ENCODE data around the gene CDK6.

The CDK6 gene

GRCh38 chr7:92824901-92825480 is 11.4 kb downstream of the CDK6 start:
- no peak for DNase-seq

GRCh38 chr7:92824450-92824849 is 11.9 kb downstream of the CDK6 start:
- DNase-seq, result no peak

- no peak for DNase-seq
Measured at GRCh38 chr7:92823042-92823441, 13.3 kb downstream of the CDK6 start.

- DNase-seq, result no peak
Measured at GRCh38 chr7:92820191-92820590, 16.2 kb downstream of the CDK6 start.

GRCh38 chr7:92817398-92817797 is 19.0 kb downstream of the CDK6 start:
- DNase-seq, result no peak

GRCh38 chr7:92815412-92815811 is 21.0 kb downstream of the CDK6 start:
- no peak for DNase-seq

GRCh38 chr7:92813390-92814024 is 22.9 kb downstream of the CDK6 start:
- no peak for DNase-seq

GRCh38 chr7:92811158-92811557 is 25.2 kb downstream of the CDK6 start:
- DNase-seq, result no peak

GRCh38 chr7:92809760-92810573 is 26.4 kb downstream of the CDK6 start:
- peak; percentile 47 to 59 for DNase-seq

- DNase-seq, result no peak
Measured at GRCh38 chr7:92809397-92809759, 27.0 kb downstream of the CDK6 start.

GRCh38 chr7:92808635-92809034 is 27.7 kb downstream of the CDK6 start:
- no peak for DNase-seq

GRCh38 chr7:92808006-92808405 is 28.4 kb downstream of the CDK6 start:
- no peak for DNase-seq

GRCh38 chr7:92806496-92806895 is 29.9 kb downstream of the CDK6 start:
- DNase-seq, result no peak

GRCh38 chr7:92802406-92802805 is 34.0 kb downstream of the CDK6 start:
- no peak for DNase-seq

- no peak for DNase-seq
Measured at GRCh38 chr7:92799446-92800211, 36.7 kb downstream of the CDK6 start.

- no peak for DNase-seq
Measured at GRCh38 chr7:92798517-92799249, 37.7 kb downstream of the CDK6 start.

GRCh38 chr7:92797693-92798092 is 38.7 kb downstream of the CDK6 start:
- DNase-seq, result no peak

GRCh38 chr7:92797284-92797683 is 39.1 kb downstream of the CDK6 start:
- no peak for DNase-seq

- no peak for DNase-seq
Measured at GRCh38 chr7:92794831-92795230, 41.5 kb downstream of the CDK6 start.

GRCh38 chr7:92794391-92794790 is 42.0 kb downstream of the CDK6 start:
- DNase-seq, result no peak

- DNase-seq, result no peak
Measured at GRCh38 chr7:92793656-92794205, 42.6 kb downstream of the CDK6 start.

GRCh38 chr7:92790992-92791391 is 45.4 kb downstream of the CDK6 start:
- no peak for DNase-seq
